ENCODE data around the gene HAGH. TPM values are rescaled to one million over a fixed set of nuclear protein-coding genes. Genes with fewer than 3 reads are reported as not detected.

The HAGH gene
- total and polyA plus RNA-seq, 9 of the 15 experiments (the other 6 are each of a cell fraction or from before 2014, with no cell fraction given) = 0.46 to 35.1 (median 16.8) TPM

DNA sequence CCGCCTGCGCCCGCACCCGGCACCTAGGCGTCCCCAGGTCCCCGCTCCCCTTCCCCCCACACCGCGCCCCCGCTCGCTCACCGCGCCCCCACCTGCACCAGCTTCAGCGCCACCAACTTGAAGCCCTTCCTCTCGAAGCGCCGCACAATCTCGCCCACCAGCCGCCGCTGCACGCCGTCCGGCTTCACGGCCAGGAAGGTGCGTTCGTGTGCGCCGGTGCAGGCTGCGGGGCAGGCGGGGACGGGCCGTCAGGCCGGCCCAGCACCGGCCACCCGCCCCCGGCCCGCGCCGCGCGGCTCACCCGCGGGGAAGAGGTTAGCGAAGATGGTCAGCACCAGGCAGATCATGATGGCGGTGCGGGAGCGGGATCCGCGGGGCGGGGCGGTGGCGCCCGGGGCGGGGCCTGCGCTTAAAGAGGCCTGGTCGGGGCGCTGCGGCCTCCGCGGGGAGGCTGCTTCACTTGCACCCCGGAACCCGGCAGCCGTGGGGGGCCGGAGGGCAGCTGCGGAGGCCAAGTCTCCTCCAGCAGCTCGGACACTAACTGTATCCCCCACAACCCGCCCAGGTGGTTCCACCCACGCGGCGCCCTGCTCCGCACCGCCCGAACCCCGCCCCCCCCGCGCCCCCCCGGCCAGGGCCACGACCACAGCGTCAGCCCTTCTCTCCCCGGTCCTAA, 55.3 kb downstream of the HAGH start, which contains the start of gene NME3 (continued):
- TF ChIP-seq ZNF140 (CRISPR knock-in tag; IDR thresholded peaks at IDR 0.05) = no peak
- TF ChIP-seq, protein P1, sequence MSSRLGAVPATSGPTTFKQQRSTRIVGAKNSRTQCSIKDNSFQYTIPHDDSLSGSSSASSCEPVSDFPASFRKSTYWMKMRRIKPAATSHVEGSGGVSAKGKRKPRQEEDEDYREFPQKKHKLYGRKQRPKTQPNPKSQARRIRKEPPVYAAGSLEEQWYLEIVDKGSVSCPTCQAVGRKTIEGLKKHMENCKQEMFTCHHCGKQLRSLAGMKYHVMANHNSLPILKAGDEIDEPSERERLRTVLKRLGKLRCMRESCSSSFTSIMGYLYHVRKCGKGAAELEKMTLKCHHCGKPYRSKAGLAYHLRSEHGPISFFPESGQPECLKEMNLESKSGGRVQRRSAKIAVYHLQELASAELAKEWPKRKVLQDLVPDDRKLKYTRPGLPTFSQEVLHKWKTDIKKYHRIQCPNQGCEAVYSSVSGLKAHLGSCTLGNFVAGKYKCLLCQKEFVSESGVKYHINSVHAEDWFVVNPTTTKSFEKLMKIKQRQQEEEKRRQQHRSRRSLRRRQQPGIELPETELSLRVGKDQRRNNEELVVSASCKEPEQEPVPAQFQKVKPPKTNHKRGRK (tag; IDR thresholded peaks at IDR 0.05) = no peak
- peak; percentile 48; the same call in 1 of the 2 replicates for TF ChIP-seq PHF8 (IDR thresholded peaks at IDR 0.05; ENCODE audit: borderline replicate concordance, low read length)
- TF ChIP-seq, protein P2, sequence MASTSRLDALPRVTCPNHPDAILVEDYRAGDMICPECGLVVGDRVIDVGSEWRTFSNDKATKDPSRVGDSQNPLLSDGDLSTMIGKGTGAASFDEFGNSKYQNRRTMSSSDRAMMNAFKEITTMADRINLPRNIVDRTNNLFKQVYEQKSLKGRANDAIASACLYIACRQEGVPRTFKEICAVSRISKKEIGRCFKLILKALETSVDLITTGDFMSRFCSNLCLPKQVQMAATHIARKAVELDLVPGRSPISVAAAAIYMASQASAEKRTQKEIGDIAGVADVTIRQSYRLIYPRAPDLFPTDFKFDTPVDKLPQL (IDR thresholded peaks at IDR 0.05; ENCODE audit: extremely low read depth, insufficient read length) = no peak
- no peak for TF ChIP-seq DDX20 (tag; IDR thresholded peaks at IDR 0.05; ENCODE audit: low read depth)
- TF ChIP-seq POLR2G (IDR thresholded peaks at IDR 0.05; ENCODE audit: low read depth, low read length) = peak; percentile 68
- peak; percentile 51; the same call in 1 of the 2 replicates for TF ChIP-seq RBFOX2 (IDR thresholded peaks at IDR 0.05; ENCODE audit: low read depth, low read length)
- TF ChIP-seq ZFP30 (CRISPR knock-in tag; IDR thresholded peaks at IDR 0.05; ENCODE audit: borderline replicate concordance) = no peak
- TF ChIP-seq ZNF583 (CRISPR knock-in tag; IDR thresholded peaks at IDR 0.05) = no peak
- TF ChIP-seq TOE1 (IDR thresholded peaks at IDR 0.05; ENCODE audit: borderline replicate concordance) = peak; percentile 55; the same call in 1 of the 2 replicates
- no peak for TF ChIP-seq TOE1 (CRISPR knock-in tag; IDR thresholded peaks at IDR 0.05; ENCODE audit: borderline replicate concordance, low read depth)
- TF ChIP-seq, protein P3, sequence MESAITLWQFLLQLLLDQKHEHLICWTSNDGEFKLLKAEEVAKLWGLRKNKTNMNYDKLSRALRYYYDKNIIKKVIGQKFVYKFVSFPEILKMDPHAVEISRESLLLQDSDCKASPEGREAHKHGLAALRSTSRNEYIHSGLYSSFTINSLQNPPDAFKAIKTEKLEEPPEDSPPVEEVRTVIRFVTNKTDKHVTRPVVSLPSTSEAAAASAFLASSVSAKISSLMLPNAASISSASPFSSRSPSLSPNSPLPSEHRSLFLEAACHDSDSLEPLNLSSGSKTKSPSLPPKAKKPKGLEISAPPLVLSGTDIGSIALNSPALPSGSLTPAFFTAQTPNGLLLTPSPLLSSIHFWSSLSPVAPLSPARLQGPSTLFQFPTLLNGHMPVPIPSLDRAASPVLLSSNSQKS (CRISPR knock-in tag; IDR thresholded peaks at IDR 0.05) = no peak
- no peak for TF ChIP-seq YBX1 (IDR thresholded peaks at IDR 0.05)
- no peak for TF ChIP-seq BCL6 (CRISPR knock-in tag; IDR thresholded peaks at IDR 0.05)
- TF ChIP-seq NEUROD1 (IDR thresholded peaks at IDR 0.05; ENCODE audit: borderline replicate concordance, low read depth, low read length, partially characterized antibody) = peak; percentile 30
- TF ChIP-seq TBL1XR1 (IDR thresholded peaks at IDR 0.05; ENCODE audit: low read length in 2 of 2) = no peak
- TF ChIP-seq KDM4B (IDR thresholded peaks at IDR 0.05; ENCODE audit: borderline replicate concordance in 2 of 2, low read depth in 1 of 2) = no peak

Measured in K562 (cell line).